ENCODE measurements around the gene SH2D1A.

SH2D1A gene

DNA sequence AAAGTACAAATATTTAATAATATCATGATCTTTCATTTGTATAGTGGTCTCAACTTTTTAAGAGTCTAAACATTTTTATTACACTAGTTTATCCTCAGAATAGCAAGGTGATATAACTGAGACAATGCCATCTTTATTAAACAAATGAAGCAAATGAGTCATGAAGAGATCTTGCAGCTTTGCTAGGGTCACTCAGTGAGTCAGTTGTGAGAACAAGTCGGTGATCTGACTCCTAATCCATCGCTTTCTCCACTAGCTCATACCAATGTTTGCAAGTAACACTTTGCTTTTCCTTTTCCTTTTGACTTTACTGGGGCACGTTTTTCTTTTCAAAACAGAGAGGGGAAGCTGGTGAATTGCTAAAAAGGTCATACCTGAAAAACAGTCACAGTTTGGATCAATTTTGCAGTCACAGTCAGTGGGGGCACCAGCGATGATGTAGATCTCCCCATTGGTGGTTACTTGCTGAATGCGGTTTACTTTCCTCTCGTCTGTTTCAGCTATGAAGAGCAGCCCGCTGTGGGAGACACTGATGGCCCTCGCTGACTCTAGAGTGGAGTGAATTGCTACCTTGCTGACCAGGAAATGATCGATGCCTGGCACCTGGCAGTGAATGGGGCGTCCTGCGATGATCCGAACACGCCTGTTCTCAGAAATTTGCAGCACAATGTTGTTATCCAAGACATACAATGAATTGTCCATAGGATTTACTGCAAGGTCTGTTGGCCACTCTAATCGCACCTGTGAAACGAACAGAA lies 75.7 kb downstream of the SH2D1A start:
- DNase-seq (ENCODE audit: low spot score), result no peak
